Activated T-helper 1 cell treated with anti-CD3 and anti-CD28 coated beads, Interleukin-12 subunit alpha, Interleukin-12 subunit beta, Interleukin-2, Interleukin-4 antibody, amounts not matched to agents 30 ng/mL and 10 ng/mL and 1 ng/mL, durations not matched to agents 14 hours and 24 hours and 36 hours (primary cell): ENCODE measurements around the gene EXOSC5. TPM values are rescaled to one million over a fixed set of nuclear protein-coding genes. Genes with fewer than 3 reads are reported as not detected.

Experiments
- total RNA-seq: library from RNA; stranded (reverse); gene quantifications from 2 replicates; pipeline ENCODE4 v1.2.3, GENCODE V29; 2022

EXOSC5 gene
- total RNA-seq, 1 donor from 2014 or later: 66.6 TPM

Other genes with a start within 250 kb of the EXOSC5 start
- gene CYP2S1, start 204.1 kb downstream of the EXOSC5 start, total RNA-seq: 0.60 and 0.73 TPM in 2 replicates
- gene AXL, start 178.1 kb downstream of the EXOSC5 start, total RNA-seq: 0.17 and 0.18 TPM in 2 replicates
- 254 and 264 TPM in 2 replicates for gene HNRNPUL1, start 133.0 kb downstream of the EXOSC5 start, total RNA-seq
- 35.3 and 36.1 TPM in 2 replicates for gene CCDC97, start 87.2 kb downstream of the EXOSC5 start, total RNA-seq
- 108 and 112 TPM in 2 replicates for gene TGFB1, start 43.4 kb downstream of the EXOSC5 start, total RNA-seq
- gene B9D2, start 33.2 kb downstream of the EXOSC5 start, total RNA-seq: 4.4 and 4.5 TPM in 2 replicates
- gene TMEM91, start 20.8 kb downstream of the EXOSC5 start, total RNA-seq: 2.8 and 2.9 TPM in 2 replicates
- gene BCKDHA, start 459 bp upstream of the EXOSC5 start, total RNA-seq: 14.6 and 22.7 TPM in 2 replicates
- 0.44 and 0.99 TPM in 2 replicates for gene B3GNT8, start 30.0 kb upstream of the EXOSC5 start, total RNA-seq
- 56.7 and 57.3 TPM in 2 replicates for gene DMAC2, start 42.6 kb upstream of the EXOSC5 start, total RNA-seq
- gene ERICH4, start 45.8 kb upstream of the EXOSC5 start, total RNA-seq: not detected in 2 replicates
- 34.1 and 38.5 TPM in 2 replicates for gene CEACAM21, start 178.8 kb upstream of the EXOSC5 start, total RNA-seq
- not detected in 2 replicates for gene CEACAM4, start 229.7 kb upstream of the EXOSC5 start, total RNA-seq